HG02588 (cell line): ENCODE results near the gene MIEF1.

Source experiments
- ATAC-seq: cut with Tn5 transposase; IDR thresholded peaks from one replicate; pipeline ENCODE4 v1.9.1; 2021; ENCODE audit warnings: mild to moderate bottlenecking, moderate library complexity; ENCODE audit not compliant: unreplicated experiment

The MIEF1 gene

DNA sequence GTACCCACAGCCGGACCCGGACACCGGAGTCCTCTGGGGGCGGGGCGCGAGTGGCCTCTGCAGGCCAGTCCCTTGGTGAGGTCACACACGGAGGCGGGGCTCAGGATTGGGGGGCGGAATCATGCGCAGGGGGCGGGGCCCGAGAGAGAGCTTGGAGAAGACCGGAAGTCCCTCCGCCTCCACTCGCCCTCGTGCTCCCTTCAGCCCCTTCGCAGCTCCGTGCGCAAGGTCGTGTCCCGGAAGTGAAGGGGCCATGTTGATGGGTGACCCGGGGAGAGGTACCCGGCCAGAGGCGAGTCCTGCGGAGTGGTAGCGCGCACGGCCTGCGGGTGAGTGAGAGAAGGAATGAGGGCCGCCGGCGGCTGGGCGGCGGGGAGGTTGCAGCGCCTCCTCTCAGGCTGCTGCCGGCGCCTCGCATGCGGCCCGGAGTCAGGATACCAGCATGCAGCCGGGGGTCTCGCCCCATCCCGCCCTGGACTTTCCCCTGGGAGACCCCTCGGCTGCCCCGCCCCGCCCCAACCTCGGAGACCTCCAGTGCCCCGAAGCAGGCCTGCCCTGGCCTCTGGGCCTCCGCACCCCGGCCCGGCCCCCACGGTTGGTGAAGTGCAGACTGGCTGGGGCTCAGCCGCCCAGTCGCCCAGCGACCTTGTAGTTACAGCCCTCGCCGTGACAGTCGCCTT lies at the start of gene MIEF1:
Gene MIEF1 (plus strand): TSS at position 182 of the 680 bp plus-strand sequence. CDS start 9,005 bp downstream, outside the sequence.
- ATAC-seq = peak; percentile 88

DNA sequence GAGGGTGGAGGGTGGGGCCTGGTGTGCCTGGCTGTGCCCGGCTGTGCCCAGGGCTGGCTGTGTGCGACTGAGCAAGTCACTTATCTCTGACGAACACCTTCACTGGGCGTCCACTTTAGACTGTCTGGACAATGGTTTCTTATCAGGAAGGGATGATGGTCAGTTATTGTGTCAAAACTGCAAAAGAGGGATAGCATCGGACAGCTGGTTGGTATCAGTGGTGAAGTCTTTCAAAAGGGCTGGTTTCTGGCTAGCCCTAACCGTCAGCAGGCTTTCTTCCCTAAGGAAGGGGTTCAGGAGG lies 49.4 kb upstream of the MIEF1 start:
- ATAC-seq = no peak

DNA sequence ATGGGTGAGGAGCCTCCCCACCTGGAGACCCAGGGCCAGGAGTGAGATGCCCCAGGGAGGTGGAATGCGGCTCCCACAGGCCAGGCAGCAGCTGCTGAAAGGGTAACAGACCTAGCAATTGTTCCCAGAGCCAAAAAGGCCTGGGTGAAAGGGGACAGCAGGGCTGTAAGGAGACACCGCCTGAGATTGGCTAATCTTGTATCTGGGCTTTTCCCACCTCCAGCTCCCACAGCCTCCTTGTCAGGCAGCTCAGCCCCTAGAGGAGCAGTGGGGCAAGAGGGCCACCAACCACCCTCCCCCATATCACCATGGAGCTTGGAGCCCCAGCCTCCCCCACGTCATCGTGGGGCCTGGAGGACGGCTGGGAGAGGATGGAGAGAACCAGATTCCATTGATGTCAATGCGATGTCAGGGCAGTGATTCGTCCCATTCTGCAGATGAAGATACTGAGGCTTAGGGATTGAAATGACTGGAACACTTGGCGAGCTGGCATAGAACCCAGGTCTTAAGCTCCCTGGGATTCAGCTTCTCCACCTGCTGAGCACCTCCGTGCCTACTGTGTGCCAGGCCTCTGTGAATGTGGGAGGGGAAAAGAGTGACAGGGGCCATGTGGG lies 48.2 kb upstream of the MIEF1 start:
- ATAC-seq = no peak

DNA sequence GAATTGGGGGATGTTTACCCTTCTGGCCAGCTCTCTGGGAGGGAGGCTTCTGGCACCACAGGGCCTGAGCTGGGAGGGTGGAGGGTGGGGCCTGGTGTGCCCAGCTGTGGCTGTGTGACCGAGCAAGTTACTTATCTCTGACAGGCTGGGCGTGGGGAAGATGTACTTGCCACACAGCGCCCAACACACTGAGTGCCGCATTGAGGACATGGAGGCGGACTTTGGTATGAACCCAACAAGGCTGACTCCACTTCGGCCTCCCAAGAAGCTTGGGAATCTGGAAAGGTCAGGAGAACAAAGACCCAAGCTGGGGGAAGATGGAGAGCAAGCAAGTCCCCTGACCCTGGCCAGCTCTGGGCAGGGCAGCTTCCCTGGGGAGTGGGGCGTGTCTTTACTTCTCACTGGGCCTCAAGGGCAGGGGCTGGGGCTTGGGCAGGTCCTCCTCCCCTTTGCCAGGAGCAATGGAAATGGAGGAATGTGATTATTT lies 47.7 kb upstream of the MIEF1 start:
- ATAC-seq = no peak

DNA sequence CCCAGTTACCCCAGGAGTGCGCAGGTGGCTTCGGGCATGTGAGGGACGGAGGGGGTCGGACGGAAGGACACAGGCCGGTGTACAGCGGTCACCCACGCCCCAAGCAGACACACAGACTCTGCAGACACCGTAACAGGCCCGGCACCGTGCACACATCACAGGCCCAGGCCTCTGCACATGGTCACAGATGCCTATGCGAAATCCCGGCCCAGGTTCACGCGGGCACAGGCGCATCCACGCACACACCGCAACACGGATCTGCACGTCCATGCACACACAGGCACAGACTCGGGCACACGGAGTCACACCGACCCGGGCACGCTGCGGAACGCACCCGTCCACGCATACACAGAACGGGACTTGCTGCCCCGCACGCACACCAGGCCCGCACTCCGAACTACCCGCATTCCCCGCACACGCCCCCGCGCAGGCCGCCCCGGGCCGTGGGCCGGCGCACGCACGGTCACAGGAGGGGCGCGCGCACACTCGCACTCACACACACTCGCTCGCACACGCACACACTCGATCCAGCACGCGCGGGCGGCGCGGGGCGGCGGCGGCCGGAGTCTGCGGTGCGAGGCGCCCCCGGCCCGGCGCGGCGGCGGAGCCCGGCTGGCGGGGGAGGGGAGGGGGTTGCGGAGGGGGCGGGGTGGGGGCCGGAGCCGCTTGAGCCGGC lies 45.4 kb upstream of the MIEF1 start, which contains the start of gene MGAT3:
Gene MGAT3 (plus strand): TSS at position 491 of the 676 bp plus-strand sequence. CDS start 30,336 bp downstream, outside the sequence.
- no peak for ATAC-seq

DNA sequence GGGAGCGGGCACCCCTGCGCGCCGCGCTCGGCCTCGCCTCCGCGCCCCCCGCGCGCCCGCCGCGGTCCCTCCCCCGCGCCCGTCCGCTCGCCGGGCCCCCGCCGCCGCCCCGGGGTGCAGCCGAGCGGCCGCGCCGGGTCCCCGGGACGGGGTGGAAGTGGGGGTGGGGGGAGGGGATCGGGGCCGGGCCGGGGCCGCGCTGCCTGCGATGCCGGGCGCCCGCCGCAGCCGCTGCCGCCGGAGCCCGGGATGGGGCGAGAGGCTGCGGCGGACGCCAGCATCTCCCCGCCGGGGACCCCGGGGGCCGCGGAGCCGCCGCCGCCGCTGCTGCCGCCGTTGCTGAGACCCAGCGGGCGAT lies 44.9 kb upstream of the MIEF1 start:
- no peak for ATAC-seq

DNA sequence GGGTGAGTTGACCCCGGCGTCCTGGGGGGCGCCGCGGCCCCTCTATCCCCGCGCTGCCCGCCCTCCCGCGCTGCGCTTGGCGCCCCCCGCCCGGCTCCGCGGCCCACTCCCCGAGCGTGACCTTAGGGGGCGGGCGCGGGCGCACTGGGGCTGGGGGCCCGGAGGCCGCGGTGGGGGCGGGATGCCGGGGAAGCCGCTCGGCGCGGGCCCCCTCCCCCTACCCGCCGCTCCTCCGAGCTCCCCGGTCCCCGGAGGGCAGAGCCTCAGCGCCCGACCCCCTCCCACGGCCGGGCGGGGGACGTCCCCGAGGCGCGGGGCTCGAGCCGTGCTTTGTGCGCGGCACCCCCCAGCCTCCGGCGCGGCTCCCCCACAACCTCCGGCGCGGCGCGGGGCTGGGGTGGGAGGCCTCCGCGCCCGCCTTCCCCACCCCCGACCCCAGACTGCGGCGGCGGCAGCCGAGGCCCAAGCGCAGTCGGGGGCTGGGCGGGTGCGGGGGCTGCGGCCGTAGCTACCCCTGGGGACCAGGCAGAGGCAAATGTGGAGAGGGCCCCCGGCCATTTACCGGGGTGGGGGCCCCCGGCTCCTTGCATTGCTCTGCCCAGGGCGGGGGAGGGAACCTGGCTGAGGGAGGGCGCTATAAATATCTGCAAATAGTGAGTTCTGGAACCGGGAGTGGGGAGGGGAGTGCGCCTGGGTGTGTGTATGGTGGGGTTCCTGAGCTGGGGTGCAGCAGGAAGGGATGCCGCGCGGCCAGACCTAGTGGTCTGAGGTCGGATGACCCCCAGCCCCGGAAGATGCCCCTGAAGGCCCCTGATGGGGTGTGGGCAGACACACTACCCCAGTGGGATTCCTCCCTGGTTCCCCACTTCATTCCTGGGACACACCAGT lies 44.3 kb upstream of the MIEF1 start:
- no peak for ATAC-seq

DNA sequence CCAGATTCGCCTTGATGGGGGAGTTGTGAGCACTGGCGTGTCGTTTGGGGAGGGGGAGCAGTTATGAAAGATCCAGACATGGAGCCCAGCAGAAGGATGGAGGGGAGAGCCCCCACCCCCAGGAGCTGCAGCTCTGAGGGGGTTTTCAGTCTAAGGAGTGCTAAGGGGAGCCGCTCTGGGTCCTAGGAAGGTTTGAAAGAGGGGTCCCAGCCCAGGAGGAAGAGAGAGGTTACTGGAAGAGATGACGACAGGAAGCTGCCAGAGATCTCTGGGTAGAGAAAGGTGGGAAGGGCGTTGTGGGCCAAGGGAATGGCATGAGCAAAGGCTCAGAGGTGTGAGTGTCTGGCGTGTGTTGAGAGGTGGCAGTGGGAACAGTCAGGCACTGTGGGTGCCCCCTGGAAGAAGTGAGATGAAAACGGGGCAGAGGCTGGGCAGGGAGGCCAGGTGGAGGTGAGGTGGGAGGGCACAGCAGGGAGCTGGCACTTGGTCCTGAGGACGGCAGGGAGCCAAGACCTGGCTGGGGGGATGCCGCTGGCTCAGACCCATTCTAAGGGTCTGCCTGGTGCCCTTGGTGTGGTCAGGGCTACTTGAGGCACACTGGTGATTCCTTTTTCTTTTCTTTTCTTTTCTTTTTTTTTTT lies 43.5 kb upstream of the MIEF1 start:
- no peak for ATAC-seq

DNA sequence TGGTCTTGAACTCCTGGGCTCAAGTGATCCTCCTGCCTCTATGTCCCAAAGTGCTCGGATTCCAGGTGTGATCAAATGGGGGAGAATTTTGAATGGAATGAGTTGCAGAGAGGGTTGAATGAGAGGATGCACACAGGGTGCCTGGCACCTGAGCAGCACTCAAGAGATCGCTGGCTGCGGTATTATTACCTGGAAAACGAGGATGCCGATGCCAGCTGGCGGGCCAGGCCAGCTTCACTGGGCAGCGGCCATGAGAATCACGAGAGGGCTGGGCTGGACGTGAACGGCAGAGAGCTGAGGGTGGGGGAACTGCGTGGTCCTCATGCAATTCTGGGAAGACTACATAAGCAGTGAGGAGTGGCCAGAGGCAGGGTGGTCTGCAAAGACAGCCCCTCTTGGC lies 42.4 kb upstream of the MIEF1 start:
- ATAC-seq = no peak

DNA sequence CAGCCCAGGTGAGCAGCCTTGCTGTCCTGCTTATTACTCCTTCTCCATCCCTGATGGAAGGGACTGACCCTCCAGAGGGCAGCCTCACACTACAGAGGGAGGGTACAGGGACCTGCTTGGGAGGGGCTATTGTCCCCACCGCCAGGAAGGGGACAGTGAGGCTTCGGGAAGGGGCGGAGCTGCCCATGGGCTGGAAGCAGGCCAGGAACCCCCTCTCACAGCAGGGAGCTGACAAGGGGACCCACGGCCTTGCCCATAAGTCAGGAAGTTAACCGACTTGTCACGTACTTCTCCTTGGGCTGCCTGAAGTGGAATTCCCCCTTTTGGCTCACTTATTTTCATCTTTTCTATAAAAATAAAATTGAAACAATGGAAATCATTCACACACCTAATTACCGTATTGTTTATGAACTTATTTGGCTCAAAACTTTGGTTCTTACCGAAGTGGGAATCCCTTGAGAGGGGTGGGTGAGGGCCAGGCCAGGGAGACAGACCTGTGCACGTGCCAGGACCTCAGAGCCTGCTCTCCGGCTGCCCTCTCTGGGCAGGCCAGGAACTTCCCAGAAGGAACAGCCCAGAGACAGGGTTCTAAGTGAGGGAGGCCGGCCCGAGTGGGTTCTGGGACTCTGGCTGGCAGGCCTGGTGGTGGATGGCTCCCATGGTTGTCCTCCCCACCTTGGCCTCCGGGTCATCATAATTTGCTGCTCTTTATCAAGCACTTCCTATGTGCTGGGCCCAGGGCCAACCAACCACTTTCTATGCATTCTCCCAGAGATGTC lies 39.5 kb upstream of the MIEF1 start:
- ATAC-seq = no peak

DNA sequence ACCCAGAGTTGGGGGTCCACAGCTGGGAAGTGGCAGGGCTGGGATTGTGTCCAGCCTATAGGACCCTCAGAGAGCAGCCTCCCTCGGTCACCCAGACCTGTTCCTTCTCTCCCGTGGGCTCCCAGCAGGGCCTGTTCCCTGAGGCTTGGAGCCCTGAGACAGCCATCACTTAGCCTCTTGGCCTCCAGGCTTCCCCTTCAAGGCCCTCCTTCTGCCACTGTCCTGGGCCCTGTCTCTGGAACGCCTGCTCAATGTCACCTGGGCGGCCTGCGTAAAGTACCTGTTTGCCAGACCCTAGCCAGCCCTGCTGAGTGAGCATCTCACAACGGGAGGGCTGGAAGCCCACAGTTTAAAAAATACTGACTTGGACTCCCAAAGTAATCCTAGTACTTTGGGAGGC lies 38.8 kb upstream of the MIEF1 start:
- no peak for ATAC-seq

DNA sequence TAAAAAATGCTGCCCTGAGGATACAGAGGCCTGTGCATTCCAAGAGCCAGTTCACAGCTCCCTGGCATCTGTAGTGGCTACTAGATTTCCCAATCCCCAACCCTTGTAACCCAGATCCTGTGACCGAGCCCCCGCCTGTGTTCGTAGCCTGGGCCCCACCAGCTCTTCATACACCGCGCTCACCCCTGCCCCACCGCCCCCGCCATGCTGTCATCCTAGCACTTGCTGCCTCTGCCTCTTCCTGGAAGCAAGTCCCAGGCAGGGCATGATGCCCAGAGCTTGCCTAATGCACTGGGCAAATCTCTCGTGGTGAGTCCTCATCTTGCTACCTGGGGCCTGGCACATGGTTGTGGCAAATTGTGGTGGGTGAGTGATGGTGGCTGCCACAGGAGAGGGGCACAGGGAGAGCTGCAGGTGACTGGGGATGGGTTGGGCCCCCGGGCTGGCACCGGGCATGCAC lies 38.1 kb upstream of the MIEF1 start:
- no peak for ATAC-seq

DNA sequence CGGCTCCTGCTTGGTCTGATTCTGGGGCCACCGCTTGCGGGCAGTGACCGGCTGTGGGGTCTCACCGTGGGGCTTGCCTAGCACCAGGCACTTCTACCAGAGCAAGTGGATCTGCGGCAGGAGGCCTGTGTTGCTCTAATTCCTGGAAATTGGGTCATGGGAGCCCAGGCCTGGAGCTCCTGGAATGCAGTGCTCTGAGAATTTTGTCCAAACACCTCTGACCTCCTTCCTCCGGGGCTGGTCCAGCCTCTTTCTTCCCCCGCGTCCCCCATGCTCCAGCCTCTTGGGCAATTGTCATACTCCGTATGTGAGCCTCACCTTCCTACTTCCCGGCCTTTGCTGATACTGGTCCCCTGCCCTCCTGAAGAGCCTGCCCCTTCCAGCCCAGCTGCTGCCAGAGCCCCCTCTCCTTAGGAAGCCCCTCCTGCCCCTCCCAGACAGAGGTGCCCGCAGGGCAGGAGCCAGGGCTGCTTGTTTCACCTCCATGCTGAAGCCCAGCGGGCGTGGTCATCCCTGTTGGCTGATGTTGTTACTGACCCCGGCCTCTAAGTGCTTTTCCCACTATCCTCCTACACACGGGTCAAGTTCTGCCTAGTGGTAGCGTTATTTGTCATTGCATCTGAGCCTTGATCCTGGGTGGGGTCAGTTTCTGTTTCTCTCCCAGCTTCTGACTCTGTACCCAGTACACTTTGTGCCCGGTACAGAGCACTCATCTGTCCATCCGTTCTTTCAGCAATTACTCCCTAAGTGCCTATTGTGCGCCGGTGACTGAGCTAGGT lies 35.7 kb upstream of the MIEF1 start:
- no peak for ATAC-seq

DNA sequence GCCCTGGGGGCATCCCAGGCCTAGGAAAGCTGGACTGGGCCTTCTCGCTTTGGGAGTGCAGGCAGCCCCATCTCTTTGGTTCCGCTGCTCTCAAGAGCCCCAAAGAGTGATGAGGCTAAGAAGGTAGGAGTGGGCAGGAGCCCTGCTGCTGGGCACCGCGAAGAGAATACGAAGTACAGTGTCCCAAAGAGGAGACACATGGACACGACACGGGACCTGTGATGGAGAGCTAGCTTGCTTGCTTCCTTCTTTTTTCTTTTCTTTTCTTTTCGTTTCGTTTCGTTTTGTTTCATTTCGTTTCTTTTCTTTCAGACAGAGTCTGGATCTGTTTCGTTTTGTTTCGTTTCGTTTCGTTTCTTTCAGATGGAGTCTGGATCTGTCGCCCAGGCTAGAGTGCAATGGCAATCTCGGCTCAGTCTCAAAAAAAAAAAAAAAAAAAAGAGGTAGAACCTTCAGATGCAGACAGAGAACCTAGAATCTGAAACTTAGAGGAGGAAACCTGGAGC lies 34.6 kb upstream of the MIEF1 start:
- ATAC-seq = no peak

DNA sequence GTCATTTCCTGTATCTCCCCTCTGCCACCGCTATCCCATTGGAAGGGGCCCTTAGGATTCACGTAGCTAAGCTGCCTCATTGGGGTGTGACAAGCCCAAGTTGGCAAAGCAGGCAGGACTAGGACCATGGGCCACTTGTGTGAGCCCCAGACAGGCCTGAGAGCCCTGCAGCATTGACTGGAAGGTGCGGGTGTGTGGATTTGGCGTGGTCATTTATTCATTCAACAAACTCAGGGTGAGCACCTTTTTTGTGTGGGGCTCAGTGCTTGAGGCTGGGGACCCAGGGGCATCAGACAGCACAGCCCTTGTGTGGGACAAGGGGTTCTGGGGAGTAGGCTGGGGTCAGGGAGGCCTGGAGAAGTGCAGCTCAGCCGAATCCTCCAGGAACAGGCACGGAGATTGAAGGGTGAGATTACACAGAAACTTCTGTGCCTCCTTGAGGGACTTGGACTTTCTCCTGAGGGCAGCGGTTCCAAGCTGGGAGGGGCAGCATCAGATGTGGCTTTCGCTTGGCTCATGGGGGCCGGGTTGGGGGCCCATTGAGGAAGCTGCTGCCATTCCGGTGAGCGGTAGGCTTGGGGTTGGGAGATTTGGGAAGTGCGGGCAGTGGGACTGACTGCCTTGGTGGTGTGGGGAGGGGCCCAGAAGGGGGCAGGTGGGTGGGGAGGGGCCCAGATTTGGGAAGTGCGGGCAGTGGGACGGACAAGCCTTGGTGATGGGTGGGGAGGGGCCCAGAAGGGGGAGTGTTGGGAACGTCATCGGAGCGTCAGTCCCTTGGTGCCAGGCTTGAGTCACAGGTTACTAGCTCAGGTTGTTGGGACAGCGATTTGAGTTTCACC lies 33.4 kb upstream of the MIEF1 start:
- no peak for ATAC-seq

DNA sequence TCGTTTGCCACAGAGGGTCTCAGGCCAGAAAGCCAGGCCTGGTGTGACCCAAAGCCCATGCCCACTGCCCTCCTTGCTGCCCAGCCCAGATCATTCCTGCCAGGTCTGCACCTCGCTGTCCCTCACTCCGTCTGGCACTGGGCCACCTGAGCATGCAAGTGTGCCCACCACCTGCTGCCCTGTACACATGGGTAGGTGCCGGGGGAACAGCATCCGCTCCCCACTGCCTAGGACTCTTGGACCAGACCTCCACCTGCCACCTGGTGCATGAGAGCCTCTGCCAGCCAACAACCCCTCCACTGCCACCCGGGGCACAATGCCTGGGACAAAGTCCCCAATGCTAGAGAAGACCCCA lies 32.8 kb upstream of the MIEF1 start:
- ATAC-seq = no peak

DNA sequence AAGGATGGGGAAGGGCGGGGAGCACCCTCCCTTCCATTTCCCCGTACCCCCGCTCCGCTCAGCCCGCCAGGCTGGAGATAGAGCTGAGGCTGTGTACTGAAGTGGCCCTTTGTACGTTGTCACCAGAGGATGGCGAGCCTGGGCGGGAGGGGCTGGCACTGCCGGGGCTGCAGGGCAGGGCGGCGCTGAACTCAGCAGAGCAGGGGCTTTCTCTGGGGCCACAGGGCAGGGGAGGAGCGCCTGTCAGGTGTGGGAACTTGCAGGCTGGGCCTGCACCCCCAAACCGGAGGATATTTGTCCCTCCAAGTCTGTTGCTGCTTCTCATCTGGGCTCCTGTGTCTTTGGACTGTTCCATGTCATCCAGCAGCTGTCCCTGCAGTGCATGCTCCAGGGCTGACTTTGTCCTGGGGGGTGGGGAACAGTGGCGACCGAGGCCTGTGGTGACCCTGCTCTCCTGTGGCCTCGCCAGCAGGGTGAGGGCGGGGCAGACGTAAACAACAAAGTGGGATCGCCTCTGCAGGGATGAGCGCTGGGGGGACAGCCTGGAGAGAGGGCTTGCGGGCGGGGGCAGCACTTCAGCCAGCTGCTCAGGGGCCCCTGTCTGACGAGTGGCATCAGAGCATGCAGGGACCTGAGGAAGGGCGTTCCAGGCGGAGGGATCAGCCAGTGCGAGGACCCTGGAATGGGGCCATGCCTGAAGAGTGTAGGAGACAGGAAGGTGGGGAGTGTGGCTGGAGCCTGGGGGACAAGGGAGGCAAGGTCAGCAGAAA lies 32.2 kb upstream of the MIEF1 start:
- ATAC-seq = no peak
